Transverse colon (tissue), 4 donors: Measurements from ENCODE around the gene GAGE12F.
"Not testable (repeated sequence)": the region's sequence is repeated elsewhere in the genome, so short reads cannot be mapped to it uniquely, and the experiment has no call there.

Experiments
- CTCF ChIP-seq, 5 experiments: fragments of 200-600 bp in 3 of 5; fragments of 450-650 bp in 2 of 5; sonication (generic) in 3 of 5; IDR thresholded peaks; 1 replicate in 2 of 5; 2 replicates in 3 of 5; pipeline ENCODE4 v1.5.1; 2016 to 2017; ENCODE audit warnings: antibody characterized with exemption in 5 of 5, inconsistent platforms in 3 of 5, mild to moderate bottlenecking in 2 of 5, moderate library complexity in 1 of 5
- EP300 ChIP-seq: sonication (generic); formaldehyde crosslinking; IDR thresholded peaks from one replicate; pipeline ENCODE4 v1.6.1; 2017; ENCODE audit warnings: antibody characterized with exemption, low read depth
- POLR2A ChIP-seq: fragments of 450-650 bp; IDR thresholded peaks from one replicate; pipeline ENCODE4 v1.6.1; 2016; ENCODE audit warnings: antibody characterized with exemption, mild to moderate bottlenecking, moderate library complexity
- POLR2AphosphoS5 ChIP-seq, 3 donors: sonication (generic); formaldehyde crosslinking; IDR thresholded peaks; one replicate each; pipeline ENCODE4 v1.6.1; 2016; ENCODE audit warnings: antibody characterized with exemption in 3 of 3

- not testable (repeated sequence) for TF ChIP-seq POLR2A; EP300; CTCF (IDR thresholded peaks at IDR 0.05); POLR2AphosphoS5 (IDR thresholded peaks at IDR 0.05)
These were observed 38.1 kb downstream of the GAGE12F start, which contains the start of gene GAGE1 for GRCh38 chrX:49598720-49599119.
